ENCODE results near the gene GSTM3. TPM values are rescaled to one million over a fixed set of nuclear protein-coding genes. Genes with fewer than 3 reads are reported as not detected.
"Not testable (repeated sequence)": the region's sequence is repeated elsewhere in the genome, so short reads cannot be mapped to it uniquely, and the experiment has no call there.

GSTM3 gene
- total RNA-seq, 2 experiments from 2014 or later, result 14.8 to 15.4 TPM

GRCh38 chr1:109768335-109768650 is 27.5 kb upstream of the GSTM3 start:
- ChIA-PET CTCF (no interaction called here), POLR2A (no interaction called here)
- H3K4me3 ChIP-seq (ENCODE audit: low read length), result no peak overlapping the region
- peaks cover 6% of the 10 kb centered on the region for H3K4me1 ChIP-seq (ENCODE audit: insufficient read depth, low read length)
- Mint-ChIP-seq H3K9me3 (no peaks in the 10 kb centered on the region), H3K36me3 (ENCODE audit: low read depth) (no peaks in the 10 kb centered on the region), H3K27ac (no peak overlapping the region), H3K27me3 (no peaks in the 10 kb centered on the region), H3K4me1 (ENCODE audit: low read depth) (no peaks in the 10 kb centered on the region), H3K4me3 (no peak overlapping the region)
- DNase-seq, result no peak
- H3K27me3 ChIP-seq (ENCODE audit: control insufficient read depth in 1 of 2, insufficient read depth in 2 of 2, low read length in 2 of 2), result no peaks in the 10 kb centered on the region
- intact Hi-C loops (cut with DNase I, micrococcal nuclease), result no loop called here
- no peak overlapping the region for H3K27ac ChIP-seq (ENCODE audit: low read depth in 1 of 2, low read length in 2 of 2)
- ATAC-seq (ENCODE audit: poor library complexity), result no peak
- H3K9me3 ChIP-seq (ENCODE audit: control insufficient read depth in 1 of 2, insufficient read depth in 1 of 2, low read length in 2 of 2), result no peaks in the 10 kb centered on the region
- TF ChIP-seq CTCF (IDR thresholded peaks at IDR 0.05), result no peak
- H3K36me3 ChIP-seq (ENCODE audit: insufficient read depth, low read length), result no peaks in the 10 kb centered on the region

GRCh38 chr1:109767637-109768334 is 26.9 kb upstream of the GSTM3 start:
- H3K36me3 Mint-ChIP-seq (ENCODE audit: low read depth), result no peaks in the 10 kb centered on the region
- ChIA-PET CTCF (no interaction called here), POLR2A (no interaction called here)
- Histone ChIP-seq H3K27ac (ENCODE audit: low read depth in 1 of 2, low read length in 2 of 2) (no peak overlapping the region), H3K4me1 (ENCODE audit: insufficient read depth, low read length) (peaks cover 7% of the 10 kb centered on the region), H3K36me3 (ENCODE audit: insufficient read depth, low read length) (no peaks in the 10 kb centered on the region), H3K9me3 (ENCODE audit: control insufficient read depth in 1 of 2, insufficient read depth in 1 of 2, low read length in 2 of 2) (no peaks in the 10 kb centered on the region), H3K4me3 (ENCODE audit: low read length) (no peak overlapping the region), H3K27me3 (ENCODE audit: control insufficient read depth in 1 of 2, insufficient read depth in 2 of 2, low read length in 2 of 2) (no peaks in the 10 kb centered on the region)
- DNase-seq (peak in 1 of 14 experiments; percentile 15), ATAC-seq (ENCODE audit: poor library complexity) (no peak)
- no peaks in the 10 kb centered on the region for H3K27me3 Mint-ChIP-seq
- no peak overlapping the region for H3K4me3 Mint-ChIP-seq
- intact Hi-C loops (cut with DNase I, micrococcal nuclease), result no loop called here
- TF ChIP-seq CTCF (IDR thresholded peaks at IDR 0.05), result no peak
- H3K9me3 Mint-ChIP-seq, result no peaks in the 10 kb centered on the region
- H3K27ac Mint-ChIP-seq, result no peak overlapping the region
- no peaks in the 10 kb centered on the region for H3K4me1 Mint-ChIP-seq (ENCODE audit: low read depth)

- H3K27me3 Mint-ChIP-seq; ATAC-seq (ENCODE audit: poor library complexity); H3K9me3 Mint-ChIP-seq; H3K36me3 ChIP-seq (ENCODE audit: insufficient read depth, low read length); CTCF ChIA-PET; H3K4me1 Mint-ChIP-seq (ENCODE audit: low read depth); H3K27ac ChIP-seq (ENCODE audit: low read depth in 1 of 2, low read length in 2 of 2); H3K4me3 ChIP-seq (ENCODE audit: low read length); H3K36me3 Mint-ChIP-seq (ENCODE audit: low read depth); H3K27ac Mint-ChIP-seq; DNase-seq; H3K4me3 Mint-ChIP-seq; intact Hi-C loops (cut with DNase I, micrococcal nuclease); H3K9me3 ChIP-seq (ENCODE audit: control insufficient read depth in 1 of 2, insufficient read depth in 1 of 2, low read length in 2 of 2); POLR2A ChIA-PET; H3K27me3 ChIP-seq (ENCODE audit: control insufficient read depth in 1 of 2, insufficient read depth in 2 of 2, low read length in 2 of 2); H3K4me1 ChIP-seq (ENCODE audit: insufficient read depth, low read length): not testable (repeated sequence)
Observed at GRCh38 chr1:109766991-109767636, 26.3 kb upstream of the GSTM3 start.

All from CD4-positive, alpha-beta T cell (primary cell).